GM18519 (cell line): ENCODE measurements around the gene TACC2.

Source experiments
- ATAC-seq: cut with Tn5 transposase; IDR thresholded peaks from one replicate; pipeline ENCODE4 v1.9.1; 2021; ENCODE audit warnings: mild to moderate bottlenecking, moderate library complexity; ENCODE audit not compliant: unreplicated experiment, low FRiP score

TACC2 gene

DNA sequence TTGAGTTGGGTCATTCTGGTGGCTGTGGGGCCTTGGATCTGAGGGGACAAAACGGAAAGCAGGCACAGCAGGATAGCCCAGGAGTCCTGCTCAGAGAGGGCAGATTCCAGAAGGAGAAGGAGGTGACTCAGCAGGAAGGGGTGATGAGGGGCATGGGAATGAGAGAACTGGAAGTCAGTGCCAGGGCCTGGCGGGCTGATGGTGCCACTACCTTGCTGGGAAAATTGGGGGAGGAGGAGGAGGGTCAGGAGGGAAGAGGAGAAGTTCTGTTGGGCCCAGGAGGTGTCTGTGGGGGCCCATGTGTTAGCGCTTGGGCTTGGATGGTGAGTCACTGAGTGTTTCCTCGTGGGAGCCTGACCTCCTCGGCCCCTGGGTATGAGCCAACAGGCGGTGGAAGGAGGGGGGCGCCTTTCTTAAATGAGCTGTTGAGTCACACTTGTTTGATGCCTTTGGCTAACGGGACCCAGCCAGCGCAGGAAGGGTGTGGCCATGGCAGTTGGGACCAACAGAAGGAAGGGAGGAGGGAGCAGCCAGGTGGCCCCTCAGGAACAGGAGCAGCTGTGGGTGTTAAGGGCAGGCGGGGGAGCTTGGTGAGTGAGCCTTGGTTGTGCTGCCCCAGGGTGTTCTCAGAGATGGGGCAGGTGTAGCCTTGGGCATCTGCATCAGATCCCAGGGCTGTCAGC, 152.1 kb downstream of the TACC2 start:
- no peak for ATAC-seq

- ATAC-seq: no peak
Observed at GRCh38 chr10:122141821-122142640, 153.1 kb downstream of the TACC2 start.

- ATAC-seq: no peak
Observed at GRCh38 chr10:122142641-122143237, 153.8 kb downstream of the TACC2 start.

DNA sequence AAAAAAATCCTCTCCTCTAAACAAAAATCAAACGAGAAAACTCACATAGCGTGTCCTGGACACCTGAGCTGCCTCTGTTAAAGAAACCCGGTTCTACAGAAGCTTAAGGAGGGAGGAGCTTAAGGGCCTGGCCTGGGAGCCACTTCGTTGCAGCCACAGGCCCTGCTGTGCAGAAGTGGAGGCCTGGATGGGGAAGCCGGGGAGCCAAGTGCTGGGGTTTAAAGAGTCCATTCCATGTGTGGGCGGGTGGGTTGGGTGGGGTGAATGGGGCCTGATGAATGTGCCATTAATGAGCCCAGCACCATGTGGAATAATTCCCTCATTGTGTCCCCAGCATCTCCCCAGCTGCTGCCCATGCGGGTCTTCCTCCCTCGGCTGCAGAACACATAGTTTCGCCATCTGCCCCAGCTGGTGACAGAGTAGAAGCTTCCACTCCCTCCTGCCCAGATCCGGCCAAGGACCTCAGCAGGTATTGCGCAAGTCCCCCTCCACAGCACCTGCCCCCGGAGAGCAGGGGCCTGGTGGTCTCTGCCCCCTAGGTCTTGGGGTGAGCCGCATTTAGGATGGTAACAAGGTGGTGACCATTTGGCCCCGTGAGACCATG, 154.4 kb downstream of the TACC2 start:
- ATAC-seq: no peak

DNA sequence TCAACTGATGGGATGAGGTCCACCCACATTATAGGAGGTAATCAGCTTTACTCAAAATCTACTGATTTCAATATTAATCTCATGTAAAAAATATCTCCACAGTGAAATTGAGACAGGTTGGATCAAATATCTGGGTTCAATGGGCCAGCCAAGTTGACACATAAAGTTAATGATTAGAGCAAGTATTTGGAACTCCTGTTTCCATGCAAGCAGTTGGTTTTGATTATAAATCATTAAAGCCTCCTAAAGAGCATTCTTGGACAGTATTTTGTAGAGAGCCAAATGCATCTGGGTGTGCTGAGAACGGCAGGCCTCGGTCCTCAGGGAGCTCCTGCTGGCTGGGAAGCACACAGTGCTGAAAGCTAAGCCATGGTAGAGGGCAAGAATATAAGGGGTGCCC, 155.2 kb downstream of the TACC2 start:
- ATAC-seq: no peak

DNA sequence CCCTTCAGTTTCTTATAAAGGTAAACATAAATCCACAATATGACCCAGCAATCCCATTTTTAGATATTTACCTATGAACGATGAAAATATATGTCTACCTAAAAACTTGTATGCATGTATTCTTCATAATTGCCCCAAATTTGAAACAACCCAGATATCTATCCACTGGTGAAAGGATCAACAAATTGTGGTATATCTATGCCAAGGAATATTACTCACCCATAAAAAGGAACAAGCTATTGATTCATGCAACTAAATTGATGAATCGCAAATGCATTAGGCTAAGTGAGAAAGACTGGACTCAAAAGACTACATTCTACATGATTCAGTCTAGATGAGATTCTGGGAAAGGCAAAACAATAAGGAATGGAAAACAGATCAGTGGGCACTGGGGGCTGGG, 156.2 kb downstream of the TACC2 start:
- ATAC-seq: no peak

- no peak for ATAC-seq
Observed at GRCh38 chr10:122147663-122148062, 158.7 kb downstream of the TACC2 start.

DNA sequence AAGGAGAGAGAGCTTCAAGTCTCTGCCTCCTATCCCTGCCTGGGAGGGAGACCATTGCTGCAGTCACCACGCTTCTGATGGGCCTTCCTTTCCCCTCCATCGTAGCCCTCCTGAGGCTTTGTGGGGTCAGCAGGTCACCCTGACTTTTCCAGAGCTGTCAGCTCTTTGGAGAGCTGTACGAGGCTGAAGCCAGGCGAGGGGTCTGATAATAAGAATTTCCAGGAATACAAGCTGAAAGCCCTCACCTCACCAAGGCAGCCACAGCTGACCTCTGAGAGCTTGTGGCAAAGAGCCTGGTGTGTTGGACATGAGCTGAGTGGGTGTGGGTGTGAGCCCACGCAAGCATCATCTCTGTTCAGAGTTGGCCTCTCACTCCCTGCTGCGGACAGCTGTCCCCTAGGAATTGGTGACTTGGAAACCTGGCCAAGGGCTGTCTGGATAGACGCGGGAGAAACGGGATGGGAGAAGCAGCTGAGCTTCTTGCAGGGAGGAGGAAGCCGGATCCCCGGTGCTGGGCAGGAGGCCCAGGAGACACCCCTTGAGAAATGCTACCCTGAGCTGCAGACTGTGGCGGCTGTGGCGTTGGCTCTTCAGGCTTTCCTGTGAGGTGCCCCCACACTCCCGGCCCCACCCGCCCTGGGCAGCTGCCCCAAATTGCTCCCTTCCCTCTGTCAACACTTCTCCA, 160.1 kb downstream of the TACC2 start:
- ATAC-seq: no peak

DNA sequence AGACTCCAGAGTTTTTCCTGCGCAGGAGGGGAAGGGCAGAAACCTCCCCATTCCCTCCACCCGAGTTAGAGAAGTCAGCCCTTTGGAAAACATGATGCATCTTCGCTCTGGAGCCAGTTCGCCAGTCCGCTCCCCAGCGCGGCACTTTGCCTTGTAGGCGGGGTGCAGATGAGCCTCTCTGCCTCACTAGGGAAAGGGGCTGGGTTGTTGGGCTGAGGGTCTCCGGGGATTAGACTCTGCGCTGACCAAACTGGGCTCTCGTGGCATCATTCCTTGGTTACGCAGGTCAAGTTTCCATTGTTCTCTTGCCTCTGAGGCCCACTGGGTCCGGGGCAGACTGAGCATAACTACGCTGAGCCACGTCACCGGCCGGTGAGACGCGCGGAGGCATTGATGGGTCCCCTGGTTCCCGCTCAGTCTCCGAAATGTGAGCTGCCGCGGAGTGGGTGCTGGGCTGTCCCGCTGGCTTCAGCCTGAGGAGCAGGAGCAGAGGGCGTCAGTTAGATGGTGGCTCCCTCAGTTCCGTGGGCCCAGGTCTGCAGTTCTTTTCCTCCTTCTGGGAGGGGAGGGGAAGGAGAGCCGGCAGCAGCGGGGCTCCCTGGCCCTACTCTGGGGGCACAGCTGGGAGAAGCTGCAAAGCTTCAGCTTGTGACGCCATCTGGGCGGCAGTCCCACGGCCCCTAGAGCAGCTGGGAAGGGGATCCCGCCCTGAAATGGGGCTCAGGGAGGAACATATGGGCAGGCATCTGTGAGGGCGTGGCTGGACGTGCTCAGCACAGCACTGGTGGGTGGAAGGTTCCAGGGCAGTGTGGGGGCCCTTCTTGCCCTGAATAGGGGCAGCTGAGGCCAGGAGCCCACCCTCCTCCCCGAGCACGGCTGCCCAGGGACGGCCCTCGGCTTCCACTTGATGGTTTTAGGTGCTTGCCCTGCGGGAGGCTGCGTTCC, 160.9 kb downstream of the TACC2 start:
- no peak for ATAC-seq

DNA sequence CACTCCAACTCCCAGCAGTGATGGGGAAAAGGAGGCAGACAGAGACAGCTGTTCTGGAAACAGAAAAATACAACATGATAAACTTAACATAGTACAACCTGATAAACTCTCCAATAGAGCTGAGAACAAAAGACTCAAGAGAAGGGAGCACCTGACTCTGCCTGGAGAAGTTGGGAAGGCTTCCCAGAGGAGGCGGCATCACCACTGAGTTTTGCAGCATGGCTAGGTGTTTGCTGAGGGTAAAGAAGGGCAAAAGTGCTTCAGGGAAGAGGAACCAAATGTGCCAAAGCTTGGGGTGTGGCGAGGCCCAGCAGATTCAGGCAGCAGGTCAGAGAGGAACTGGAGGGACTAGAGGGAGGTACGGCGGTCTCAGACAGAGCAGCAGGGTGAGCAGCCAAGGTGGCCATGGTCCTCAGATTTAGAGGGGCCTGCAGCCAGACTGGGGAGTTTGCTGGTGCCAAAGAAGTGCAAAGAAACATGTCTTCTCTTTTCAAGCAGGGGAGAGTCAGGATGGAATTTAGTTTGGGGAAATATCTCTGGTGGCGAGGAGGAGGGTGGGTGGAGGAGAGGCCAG, 162.2 kb downstream of the TACC2 start:
- no peak for ATAC-seq

DNA sequence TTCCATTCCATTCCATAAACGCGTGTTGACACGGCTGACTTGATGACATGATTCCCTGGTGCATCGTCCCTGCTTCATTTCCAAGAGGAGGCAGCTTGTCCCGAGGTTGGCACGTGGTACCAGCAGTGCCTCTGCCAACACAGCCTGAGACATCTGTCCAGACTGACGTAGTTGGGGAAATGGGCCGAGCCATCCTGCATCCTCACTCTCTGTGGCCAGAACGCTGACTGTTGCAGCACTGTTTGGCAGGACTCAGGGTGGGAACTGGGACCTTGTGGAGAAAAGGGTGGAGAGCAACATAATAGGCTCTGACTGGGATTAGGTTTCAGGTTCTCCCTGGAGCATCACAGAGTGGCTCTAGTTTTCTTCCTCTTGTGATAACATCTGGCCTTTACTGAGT, 163.6 kb downstream of the TACC2 start:
- no peak for ATAC-seq

GRCh38 chr10:122154031-122154544, 165.1 kb downstream of the TACC2 start:
- ATAC-seq: no peak

- ATAC-seq: no peak
Observed at GRCh38 chr10:122154545-122155366, 165.8 kb downstream of the TACC2 start.

GRCh38 chr10:122157451-122157850, 168.5 kb downstream of the TACC2 start:
- ATAC-seq: no peak

- no peak for ATAC-seq
Observed at GRCh38 chr10:122158362-122158761, 169.4 kb downstream of the TACC2 start.

GRCh38 chr10:122159141-122159970, 170.4 kb downstream of the TACC2 start:
- no peak for ATAC-seq

DNA sequence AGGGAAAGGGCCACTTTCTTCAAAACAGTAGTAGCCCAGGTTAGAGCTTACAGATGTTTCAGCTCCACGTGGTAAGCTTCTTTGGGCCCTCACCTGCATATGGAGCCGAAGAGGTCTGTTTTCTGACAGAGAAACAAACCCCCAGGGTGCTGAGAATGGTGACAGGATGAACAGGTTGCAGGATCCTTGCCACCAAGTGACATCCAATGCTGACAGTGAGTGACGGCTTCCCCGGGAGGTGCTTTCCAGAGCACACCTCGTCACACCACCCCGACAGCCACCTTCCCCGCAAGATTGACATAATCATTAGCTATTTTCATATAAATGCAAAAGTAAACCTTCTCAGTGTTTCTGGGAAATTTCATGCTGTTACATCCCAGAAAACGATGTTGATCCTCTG, 172.8 kb downstream of the TACC2 start:
- ATAC-seq: no peak
